Fibroblast of mammary gland (primary cell): ENCODE data around the gene JMJD6.
A peak's percentile ranks its signal among the peaks of the same experiment; 100 is the strongest.

Experiments used
- DNase-seq: peaks from one replicate; pipeline ENCODE4 v3.0.0-alpha.2; 2010; ENCODE audit warnings: low read depth
- H3K4me3 ChIP-seq: 2 replicates; pipeline ENCODE4 v1.5.1; 2011; ENCODE audit warnings: low read depth, mild to moderate bottlenecking, low read length, moderate library complexity; ENCODE audit not compliant: control insufficient read depth
- CTCF ChIP-seq: conservative IDR thresholded peaks from 2 replicates; pipeline ENCODE4 v1.5.1; 2011; ENCODE audit warnings: low read depth, low read length, inconsistent platforms; ENCODE audit not compliant: control insufficient read depth, insufficient read depth

JMJD6 gene

GRCh38 chr17:76673729-76674128 is 52.7 kb downstream of the JMJD6 start:
- TF ChIP-seq CTCF: no peak
- no peak overlapping the region for H3K4me3 ChIP-seq
- DNase-seq: peak; percentile 60

GRCh38 chr17:76672892-76673291 is 53.5 kb downstream of the JMJD6 start:
- TF ChIP-seq CTCF: no peak
- DNase-seq: no peak
- no peak overlapping the region for H3K4me3 ChIP-seq

DNA sequence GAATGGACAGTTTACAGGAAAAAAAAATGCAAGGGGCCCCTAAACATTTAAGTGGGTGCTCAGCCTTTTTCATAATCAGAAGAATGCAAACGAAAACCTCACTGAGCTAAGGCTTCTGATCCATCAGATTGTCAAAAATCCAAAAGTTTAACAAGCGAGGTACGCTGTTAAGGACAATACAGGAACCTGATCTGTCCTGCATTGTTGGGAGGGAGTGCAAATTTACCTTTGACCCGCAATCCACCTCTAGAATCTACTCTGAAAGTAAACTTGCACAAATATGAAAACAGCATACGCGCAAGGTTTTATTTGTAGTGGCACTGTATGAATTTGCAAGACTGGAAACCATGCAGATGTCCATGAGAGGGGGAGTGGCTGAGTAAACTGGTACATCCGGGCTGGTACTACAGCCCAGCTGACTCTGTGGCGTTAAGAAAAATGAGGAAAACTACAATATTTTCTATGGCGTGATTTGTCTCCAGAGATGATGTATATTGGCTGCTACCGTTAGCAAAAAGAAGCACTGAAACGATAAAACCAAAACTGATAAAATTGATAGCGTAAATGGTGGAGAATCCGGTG is 54.0 kb downstream of the JMJD6 start:
- peak overlapping the region; percentile 63 for H3K4me3 ChIP-seq
- no peak for TF ChIP-seq CTCF
- no peak for DNase-seq

GRCh38 chr17:76671912-76672262 is 54.5 kb downstream of the JMJD6 start:
- peak overlapping the region; percentile 63 for H3K4me3 ChIP-seq
- no peak for DNase-seq
- no peak for TF ChIP-seq CTCF

DNA sequence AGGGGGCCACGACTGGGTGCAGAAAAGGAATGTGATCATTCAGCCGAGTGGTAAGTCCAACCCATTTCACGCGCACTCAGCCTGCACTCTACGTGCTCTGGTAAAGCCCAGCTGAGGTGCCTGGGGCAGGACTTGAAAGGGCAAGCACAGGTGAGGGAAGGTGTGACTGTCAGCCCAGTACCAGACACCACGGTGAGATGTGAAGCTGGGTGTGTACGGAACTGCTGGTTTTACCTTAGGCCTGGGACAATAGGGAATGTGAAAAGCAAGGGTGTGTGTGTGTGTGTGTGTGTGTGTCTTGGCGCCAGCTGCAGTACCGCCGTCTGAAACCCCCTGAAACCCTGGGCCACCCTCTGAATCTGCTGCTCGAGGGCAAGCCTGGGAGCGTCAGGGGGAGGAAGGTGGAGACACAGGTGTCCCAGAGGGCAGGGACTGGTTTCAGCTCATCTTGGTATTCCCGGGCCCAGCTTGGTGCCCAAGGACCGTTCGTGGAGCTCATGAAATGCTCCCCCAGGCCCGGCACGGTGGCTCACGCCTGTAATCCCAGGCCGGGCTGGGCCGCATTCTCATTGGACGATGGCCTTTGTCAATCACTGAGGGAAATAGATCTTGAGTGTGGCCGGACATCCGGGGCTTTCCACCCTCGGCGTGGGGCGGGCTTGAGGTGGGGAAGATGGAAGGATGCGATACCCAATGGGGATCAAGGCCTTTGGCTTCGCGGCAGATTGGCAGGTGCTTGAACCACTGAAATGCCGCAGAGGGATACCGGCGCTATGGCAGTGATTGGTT is 55.1 kb downstream of the JMJD6 start:
- peak; percentile 100 for DNase-seq
- no peak for TF ChIP-seq CTCF
- H3K4me3 ChIP-seq: peak overlapping the region; percentile 63

- no peak for DNase-seq
- H3K4me3 ChIP-seq: no peak overlapping the region
- TF ChIP-seq CTCF: no peak
These were observed 55.7 kb downstream of the JMJD6 start for GRCh38 chr17:76670718-76671122.
